GM19395 (cell line): ENCODE measurements around the gene GRIA3.
"Not testable (repeated sequence)": the region's sequence is repeated elsewhere in the genome, so short reads cannot be mapped to it uniquely, and the experiment has no call there.

Experiments
- ATAC-seq: cut with Tn5 transposase; IDR thresholded peaks from one replicate; pipeline ENCODE4 v1.9.1; 2021; ENCODE audit warnings: mild to moderate bottlenecking, moderate library complexity; ENCODE audit not compliant: unreplicated experiment

The GRIA3 gene

GRCh38 chrX:123267220-123267619, 83.1 kb downstream of the GRIA3 start:
- no peak for ATAC-seq

GRCh38 chrX:123271902-123272301, 87.8 kb downstream of the GRIA3 start:
- no peak for ATAC-seq

- no peak for ATAC-seq
Observed at GRCh38 chrX:123272630-123273029, 88.6 kb downstream of the GRIA3 start.

- ATAC-seq: no peak
Observed at GRCh38 chrX:123274796-123275195, 90.7 kb downstream of the GRIA3 start.

- ATAC-seq: no peak
Observed at GRCh38 chrX:123277347-123277746, 93.3 kb downstream of the GRIA3 start.

GRCh38 chrX:123277821-123278220, 93.7 kb downstream of the GRIA3 start:
- ATAC-seq: no peak

GRCh38 chrX:123282241-123282640, 98.2 kb downstream of the GRIA3 start:
- ATAC-seq: no peak

GRCh38 chrX:123283407-123283806, 99.3 kb downstream of the GRIA3 start:
- ATAC-seq: not testable (repeated sequence)

- ATAC-seq: no peak
Observed at GRCh38 chrX:123291623-123292022, 107.5 kb downstream of the GRIA3 start.

GRCh38 chrX:123298026-123298425, 113.9 kb downstream of the GRIA3 start:
- ATAC-seq: no peak

GRCh38 chrX:123303429-123303828, 119.4 kb downstream of the GRIA3 start:
- no peak for ATAC-seq

- no peak for ATAC-seq
Observed at GRCh38 chrX:123308658-123309057, 124.6 kb downstream of the GRIA3 start.

- no peak for ATAC-seq
Observed at GRCh38 chrX:123310112-123310511, 126.0 kb downstream of the GRIA3 start.

GRCh38 chrX:123311486-123311885, 127.4 kb downstream of the GRIA3 start:
- ATAC-seq: no peak

GRCh38 chrX:123313486-123313885, 129.4 kb downstream of the GRIA3 start:
- no peak for ATAC-seq

GRCh38 chrX:123320622-123321021, 136.5 kb downstream of the GRIA3 start:
- no peak for ATAC-seq

- no peak for ATAC-seq
Observed at GRCh38 chrX:123322536-123322935, 138.5 kb downstream of the GRIA3 start.

- ATAC-seq: peak; percentile 58
Observed at GRCh38 chrX:123324625-123325024, 140.5 kb downstream of the GRIA3 start.

- peak; percentile 86 for ATAC-seq
Observed at GRCh38 chrX:123330229-123330942, 146.3 kb downstream of the GRIA3 start.

- peak; percentile 44 for ATAC-seq
Observed at GRCh38 chrX:123331349-123331748, 147.3 kb downstream of the GRIA3 start.

GRCh38 chrX:123331859-123332258, 147.8 kb downstream of the GRIA3 start:
- peak; percentile 45 for ATAC-seq

- no peak for ATAC-seq
Observed at GRCh38 chrX:123336666-123337065, 152.6 kb downstream of the GRIA3 start.
